Activated CD4-positive, CD25-positive, alpha-beta regulatory T cell treated with anti-CD3 and anti-CD28 coated beads, Interleukin-2, amount 50 U/mL, for 72 hours (primary cell): ENCODE data around the gene CCDC91.

Source experiments
- DNase-seq: peaks from one replicate; pipeline ENCODE4 v3.0.0; 2021

CCDC91 gene

DNA sequence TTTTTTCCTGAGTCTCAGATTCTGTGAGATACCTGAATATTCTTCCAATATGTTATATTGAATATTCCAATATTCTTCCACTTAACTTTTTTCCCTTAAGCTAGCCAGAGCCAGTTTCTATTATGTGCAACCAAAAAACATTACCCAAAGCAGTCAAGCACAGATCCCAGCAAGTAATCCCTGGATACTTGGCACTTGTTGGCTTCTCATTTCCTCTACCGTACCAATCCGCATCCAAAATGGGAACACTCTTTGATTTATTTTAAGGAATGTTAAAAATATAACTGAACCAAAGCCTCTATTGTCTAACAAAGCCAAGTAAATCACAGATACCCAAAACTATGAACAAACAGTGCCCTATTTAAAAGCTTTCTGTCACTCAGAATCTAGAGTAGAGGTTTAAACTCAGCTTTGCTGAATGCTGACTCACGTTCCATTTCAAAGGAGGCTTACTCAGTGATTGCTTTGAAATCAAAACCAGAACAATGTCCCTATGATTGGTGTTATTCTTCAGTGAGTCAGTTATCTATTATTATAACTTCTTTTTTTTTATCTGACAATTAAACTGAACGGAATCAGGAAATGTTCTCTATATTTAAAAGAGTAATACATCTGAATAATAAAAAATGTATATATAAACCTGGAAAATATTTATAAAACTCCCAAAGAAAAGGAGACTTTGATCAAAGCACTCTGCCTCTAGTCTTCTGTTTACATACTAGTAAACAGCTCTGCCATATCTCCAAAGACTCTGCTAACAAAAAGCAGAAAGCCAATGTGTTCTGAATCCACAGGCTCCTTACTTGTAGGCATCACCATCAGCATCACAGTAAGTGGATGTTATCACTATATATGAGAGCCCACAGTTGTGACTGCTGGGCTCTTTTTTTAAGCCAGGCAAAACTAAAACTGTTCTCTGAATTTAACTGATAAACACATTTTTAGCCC is 360.8 kb downstream of the CCDC91 start:
- DNase-seq = no peak

DNA sequence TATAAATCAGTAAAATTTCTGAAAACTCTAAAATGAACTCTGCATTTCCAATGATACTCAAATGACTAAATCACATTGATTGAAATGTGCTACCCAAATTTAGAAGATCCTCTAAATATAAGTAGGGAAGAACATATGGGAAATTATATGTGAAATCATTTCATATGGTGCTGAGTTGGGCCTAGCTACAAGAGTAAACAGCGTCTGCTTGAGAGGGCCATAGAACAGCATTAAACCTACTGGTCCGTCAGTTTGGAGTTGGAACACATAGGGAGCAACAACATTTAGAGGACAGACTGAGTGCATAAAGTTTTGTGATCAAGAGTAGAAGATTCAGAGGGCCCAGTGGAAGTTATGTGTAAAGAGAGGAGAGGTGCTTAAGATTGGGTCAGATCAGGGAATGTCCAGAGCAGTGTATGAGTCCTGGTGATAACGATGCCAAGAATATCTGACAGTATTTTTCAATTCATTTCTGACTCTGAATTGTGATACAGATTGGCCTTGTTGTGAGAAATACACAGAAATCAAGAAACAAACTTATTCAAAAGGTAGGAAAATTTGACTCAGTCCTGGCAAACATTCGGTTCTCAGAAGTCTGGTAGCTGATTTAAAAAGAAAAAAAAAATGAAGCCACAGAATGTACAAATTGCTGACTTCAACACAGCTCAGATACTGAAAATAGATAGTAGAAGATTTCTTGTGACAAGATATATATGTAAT is 362.2 kb downstream of the CCDC91 start:
- DNase-seq = no peak

DNA sequence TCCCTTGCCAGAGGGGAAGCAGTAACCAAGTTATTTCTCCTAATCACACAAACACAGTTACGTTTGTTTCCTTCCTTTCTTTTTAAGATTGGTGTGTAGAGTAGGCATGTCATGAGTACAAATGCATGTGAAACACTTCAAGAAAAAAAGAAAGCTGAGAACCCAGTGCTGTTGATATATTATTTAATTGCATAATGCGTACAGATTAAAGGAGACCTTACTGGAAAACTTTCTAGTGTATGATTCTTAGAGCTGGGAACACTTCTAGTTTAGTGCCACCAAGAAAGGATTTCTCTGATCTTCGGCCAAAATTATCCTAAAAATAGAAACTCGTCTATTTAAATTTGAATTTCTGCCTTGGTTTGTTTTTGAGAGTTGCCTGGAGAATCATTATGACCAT is 365.5 kb downstream of the CCDC91 start:
- no peak for DNase-seq

DNA sequence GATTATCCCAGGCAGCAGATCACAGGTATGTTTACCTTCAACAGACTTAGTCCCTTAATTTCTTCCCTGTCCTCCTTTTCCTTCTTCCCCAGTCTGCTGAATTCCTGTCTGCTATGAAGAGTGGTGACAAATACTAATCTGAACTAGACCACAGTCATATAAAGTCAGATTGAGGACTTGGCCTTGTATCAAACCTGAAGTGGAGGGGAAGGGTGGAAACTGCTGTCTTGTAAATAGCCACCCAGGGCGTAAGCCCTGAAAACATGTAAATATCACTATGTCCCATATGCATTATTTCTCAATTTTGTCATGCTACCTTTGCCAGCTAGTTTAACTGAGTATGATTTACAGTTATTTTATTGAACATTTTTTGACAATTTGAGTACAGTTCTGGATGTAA is 368.0 kb downstream of the CCDC91 start:
- no peak for DNase-seq

DNA sequence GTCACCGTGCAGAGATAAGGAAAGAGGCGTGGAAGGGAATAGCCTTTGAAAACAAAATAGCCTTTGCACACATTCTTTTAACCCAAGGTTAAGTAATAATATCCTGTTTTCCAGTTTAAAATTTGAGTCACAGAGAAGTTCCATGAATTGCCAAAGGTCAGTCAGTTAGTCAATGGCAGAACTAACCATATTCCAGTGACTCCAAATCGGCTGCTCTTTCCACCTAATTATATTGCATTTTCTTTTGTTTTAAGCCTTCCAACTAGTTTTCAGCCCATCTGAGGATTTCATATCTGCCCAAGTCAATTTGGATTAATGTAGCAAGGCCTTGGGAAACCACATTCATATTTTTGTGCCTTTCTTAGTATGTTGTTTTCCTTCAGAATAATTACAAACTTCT is 373.0 kb downstream of the CCDC91 start:
- no peak for DNase-seq

DNA sequence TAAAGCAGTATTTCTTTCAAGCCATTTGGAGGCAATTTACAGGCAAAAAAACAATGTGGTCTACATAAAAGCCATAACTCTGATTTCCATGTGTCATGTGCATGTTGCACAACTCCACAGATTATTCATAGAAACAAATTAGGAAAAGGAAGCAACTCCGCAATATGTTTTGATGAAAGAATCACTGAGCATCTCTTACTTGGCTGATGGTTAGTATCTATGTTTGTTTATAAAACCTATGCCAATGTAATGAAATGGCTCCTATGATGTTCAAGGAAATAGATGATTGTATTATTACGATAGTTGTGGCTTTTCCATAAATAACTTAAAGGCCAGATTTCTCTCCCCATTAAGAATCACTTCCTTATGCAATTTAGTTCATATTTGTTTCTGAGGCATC is 373.7 kb downstream of the CCDC91 start:
- DNase-seq = no peak

DNA sequence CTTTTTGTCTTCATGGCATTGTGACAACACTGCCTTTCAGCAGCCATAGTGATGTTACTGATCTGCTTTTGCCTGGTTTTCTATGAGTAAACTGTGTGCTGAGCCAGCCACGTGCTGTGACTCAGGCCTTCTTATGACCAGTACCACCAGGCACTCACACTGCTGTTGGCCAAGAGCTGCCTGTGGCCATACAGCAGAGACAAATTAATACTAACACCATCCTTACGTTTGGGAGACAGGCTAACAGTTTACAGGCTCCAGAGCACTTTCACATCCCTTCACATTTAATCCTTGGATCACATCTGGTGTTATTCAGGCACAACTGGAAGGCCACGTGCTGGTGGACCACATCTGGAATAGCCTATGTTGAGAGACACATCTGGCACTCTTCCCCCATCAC is 377.9 kb downstream of the CCDC91 start:
- no peak for DNase-seq

DNA sequence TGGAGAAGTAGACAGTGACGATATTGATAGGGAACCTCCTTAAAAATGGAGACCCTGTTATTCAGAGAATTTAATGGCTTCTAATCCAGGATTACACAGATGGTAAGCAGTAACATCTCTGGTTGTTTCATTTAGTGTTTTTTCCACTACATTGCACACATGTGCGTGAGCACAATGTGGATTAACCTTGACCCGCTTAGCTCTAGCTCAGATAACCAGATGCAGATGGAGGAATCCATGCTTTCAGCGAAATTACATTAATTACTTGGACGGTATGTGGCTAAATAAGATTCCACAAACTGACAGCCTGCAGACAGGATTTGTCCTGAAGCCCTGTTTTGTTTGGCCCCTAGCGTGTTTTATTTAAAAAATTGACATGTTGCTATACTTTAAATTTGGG is 378.4 kb downstream of the CCDC91 start:
- DNase-seq = no peak

DNA sequence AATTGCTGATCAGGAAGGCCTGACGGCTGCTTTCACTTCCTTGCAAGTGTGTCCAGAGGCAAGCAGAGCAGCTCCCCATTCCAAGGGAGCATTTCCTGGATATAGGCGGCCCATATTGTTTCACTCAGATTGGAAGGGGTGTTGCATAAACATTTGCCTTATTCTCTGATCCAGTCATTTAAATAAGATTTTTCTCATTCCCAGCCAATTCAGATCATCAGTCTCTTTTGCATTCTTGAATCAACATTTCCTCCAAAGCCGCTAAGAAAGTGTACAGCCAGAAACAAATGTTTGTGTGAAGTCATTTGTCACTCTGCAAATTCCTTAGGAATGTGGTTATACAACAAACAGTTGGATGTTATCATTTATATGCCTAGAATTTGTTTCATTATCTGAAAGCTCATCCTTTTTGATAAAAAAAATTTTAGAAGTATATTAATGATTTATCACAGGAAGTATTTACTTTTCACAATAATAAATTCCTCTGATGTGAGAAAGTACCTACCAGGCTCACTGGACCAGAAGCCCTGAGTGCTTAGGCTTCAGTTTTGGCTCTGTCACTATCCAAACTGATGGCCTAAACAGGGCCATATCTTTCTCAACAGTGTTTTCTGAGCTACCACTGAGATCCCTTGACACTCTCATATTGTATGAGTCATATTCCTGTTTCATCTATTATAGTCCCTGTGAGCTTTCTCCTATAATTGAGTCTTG is 379.6 kb downstream of the CCDC91 start:
- no peak for DNase-seq

DNA sequence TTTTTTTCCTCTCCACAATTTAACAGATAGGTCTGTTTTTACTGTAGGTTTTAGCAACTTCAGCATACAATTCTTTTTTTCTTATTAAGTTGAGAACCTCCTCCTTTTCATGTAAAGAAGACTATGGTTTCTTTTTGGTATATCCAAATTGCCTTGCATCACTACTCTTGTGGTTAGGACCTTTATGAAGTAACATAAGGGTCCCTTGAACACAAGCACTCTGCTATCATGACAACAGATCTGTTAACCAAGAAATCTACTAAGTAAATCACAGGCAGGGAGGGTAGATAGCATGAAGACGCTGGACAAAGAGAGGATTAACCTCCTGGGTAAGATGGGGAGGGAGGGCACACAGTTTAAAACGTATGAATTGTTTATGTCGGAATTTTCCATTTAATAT is 380.6 kb downstream of the CCDC91 start:
- DNase-seq = no peak

DNA sequence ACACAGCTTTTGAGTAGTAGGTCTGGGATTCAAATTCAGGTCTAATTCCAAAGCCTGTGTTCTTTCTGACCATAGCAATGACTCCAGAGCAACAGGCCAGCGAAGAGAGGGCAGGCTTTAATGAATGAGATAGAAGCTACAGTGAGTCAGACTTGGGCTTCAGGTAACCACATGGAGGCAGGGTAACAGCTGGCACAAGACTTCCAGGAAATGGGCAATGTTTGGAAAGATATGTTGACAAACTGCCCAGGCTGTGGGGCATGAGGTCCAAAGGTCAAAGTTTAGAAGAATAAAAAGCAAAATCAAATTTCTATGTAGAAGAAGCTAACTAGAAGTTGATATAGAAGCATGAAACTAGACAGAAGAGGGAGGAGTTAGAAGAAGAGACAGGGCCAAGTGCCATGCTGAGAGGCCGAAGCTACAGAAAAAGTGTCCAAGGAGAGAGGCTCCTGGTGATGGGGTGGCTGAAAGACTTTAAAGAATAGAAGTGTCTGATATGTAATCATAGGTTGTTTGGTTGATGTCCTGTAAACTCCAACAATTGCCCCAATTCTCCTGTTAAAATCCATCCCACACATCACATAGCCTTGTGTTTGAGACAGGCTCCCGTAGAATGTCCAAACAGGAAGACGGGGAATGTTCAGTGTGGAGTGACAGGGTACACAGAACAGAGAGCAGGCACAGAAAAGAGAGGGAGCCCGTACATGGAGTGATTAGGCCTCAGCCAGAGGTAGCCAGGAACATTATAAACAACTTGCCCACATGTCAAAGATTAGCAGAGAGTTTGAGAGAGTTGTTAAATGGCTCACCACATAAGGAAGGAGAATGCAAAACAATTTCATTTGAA is 384.7 kb downstream of the CCDC91 start:
- no peak for DNase-seq

DNA sequence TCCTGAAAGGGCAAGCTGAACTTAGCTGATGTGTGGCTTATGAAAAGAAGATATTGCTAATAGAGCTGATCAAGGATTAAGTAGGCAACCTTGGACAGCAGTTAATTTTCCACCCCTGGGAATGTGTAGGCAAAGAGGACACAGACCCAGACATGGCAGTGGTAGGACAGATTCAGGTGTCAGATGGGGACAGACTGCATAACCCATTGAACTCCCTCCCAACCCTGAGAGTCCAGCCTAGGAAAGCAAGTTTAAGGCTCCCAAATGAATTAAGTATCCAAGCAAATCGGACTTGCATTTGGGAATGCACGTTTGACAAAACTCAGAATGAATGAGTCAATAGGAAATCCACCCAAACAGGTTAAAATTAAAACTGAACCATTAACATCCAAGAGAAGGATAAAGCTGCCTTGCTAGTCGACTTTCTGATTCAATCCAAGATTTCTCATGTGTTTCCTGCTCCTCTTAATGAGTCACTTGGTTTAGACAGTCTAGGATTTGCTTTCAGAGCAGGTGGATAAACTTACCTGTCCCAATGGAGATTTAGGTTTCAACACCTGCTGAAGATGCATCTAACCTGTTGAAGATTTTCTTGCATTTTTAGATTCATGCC is 385.4 kb downstream of the CCDC91 start:
- DNase-seq = no peak

DNA sequence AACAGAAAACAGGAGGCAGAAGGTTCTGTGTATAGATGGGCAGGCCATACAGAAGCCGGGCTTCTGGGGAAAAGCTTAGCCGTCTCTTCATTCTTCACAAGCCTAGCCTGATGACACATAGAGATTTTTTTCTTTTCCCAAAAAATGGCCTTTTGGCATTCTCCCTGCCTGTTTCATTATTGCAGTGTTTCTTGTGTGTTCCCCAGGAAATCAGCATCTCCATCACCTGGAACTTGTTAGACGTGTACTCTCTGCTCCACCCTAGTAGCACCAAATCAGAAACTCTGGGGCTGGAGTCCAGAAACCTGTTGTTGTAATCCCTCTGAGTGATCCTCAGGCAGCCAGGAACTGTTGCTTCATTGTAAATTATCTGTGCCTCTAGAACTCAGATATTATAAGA is 388.1 kb downstream of the CCDC91 start:
- DNase-seq = no peak

DNA sequence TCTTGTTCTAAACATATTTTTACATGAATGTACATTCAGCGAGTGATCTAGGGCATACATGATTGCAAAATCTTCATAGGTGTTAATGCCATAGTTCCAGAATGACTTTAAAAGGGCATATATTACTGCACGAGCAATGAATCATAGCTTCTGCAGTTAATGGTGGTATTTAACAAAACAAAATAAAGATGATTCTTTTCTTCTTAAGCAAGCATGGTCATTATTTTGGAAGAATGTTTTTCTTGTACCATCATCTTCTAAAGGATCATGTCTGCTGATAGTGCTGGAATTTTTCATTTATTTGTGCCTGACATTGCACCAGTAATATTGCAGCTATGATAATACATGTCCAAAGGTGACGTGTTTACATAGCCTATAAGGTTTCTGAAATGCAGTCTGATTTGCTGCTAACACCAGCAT is 388.6 kb downstream of the CCDC91 start:
- no peak for DNase-seq

DNA sequence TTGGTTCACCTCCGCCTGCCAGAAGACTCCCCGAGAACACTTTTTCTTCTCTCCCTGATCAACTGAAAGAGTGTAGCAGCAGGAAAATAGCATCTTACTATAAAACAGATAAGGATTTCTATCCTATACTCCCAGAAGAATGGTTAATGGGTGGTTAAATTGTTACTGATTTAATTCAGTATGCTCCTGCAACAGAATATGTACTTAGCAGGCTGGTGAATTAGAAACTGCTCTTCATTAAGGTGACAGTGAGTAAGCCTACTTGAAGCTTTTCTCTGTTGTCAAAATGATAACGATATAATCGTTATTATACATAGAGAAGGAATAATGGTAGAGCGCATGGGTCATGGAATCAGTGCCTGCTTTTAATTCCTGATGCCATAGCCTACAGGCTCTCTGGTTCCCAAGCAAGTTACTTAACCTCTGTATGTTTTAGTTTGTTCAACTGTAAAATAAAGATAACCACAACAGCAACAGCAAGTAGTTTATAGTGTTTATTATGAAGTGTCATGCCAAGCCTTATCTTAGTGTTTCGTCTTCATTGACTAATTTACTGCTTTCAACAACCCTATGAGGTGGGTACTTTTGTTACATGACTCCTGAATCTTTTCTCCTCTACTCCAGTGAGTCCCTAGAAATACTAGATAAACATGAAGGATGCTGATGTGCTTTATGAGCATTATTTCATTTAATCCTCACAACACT is 392.6 kb downstream of the CCDC91 start:
- no peak for DNase-seq

DNA sequence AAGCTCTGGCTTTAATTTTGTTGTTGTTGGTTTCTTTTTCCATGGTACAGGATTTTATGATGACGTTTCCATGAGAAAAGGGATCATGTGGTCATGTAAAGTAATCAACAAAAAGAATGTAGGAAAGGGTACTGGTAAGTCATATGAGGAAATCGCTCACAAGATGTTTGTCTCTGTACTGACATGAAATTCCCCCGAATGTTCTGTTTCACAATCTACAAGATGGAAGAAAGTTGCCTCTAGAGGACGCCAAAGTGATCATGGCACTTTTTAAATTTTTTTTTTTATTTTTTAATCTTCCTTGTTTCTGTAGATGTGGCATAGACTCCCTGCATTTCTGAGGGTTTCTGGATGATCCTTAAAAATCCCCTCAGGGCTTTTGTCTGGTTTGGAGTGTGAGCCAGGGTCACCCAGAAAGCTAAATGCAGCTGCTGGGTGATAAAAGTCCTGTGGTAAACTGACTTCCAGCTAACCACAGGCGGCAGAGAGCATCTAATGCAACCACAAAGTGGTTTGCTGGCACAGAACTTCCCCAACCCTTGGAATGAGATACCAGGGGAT is 393.5 kb downstream of the CCDC91 start:
- no peak for DNase-seq

DNA sequence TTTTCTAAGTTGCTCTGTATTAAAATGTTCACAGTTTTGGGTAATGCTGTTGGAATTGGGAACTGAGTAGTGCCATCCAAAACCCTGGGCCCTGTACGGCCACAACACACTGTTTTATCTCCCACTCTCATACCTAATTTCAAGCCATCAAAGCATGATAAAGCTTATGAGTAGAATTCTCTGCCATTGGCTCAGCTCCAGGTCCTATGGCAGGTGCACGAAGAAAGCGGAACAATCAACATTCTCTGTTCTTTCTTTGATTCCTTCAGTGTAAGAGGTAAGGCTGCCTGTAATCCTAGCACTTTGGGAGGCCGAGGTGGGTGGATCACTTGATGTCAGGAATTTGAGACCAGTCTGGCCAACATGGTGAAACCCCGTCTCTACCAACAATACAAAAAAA is 394.9 kb downstream of the CCDC91 start:
- DNase-seq = no peak

DNA sequence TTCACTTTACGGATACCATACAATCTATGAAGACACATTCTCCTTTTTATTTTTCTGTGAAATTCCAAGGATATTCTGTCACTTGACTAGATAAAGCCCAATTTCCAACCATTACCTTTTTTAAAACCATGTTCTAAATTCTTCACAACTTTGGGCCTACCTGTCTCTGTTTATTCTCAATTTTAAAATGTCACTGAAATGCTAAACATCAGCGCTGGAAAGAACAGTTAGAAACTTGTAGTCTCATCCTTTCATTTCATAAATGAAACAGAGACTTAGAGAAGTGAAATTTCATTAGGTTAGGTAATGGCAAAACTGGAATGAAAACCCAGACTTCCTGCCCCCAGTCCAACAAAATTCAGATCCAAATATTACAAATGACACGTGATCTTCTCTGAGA is 396.2 kb downstream of the CCDC91 start:
- DNase-seq = no peak

DNA sequence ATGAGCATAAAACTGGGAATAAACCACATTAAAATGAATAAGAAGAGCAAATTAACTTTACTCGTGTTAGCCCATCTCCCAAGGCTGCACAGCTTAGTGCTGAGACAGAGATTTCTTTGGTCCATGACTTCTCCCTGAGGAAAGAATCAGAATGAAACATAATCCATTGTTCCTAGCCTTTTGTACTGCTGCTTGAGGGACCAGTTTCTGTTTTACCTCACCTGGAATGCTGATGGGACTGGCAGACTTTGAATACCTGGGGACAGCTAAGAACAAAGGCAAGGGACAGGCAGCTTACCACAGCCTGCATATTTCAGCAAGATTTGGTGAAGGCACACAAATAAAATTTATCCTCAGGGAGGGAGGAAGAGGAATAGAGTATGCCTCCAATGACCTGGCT is 401.6 kb downstream of the CCDC91 start:
- DNase-seq = no peak
